OCI-LY7 (cell line): ENCODE measurements around the gene VEGFB. TPM values are rescaled to one million over a fixed set of nuclear protein-coding genes. Genes with fewer than 3 reads are reported as not detected.

Source experiments
- BruUV-seq: library from RNA; stranded (reverse); fragments of 400-500 nt; replicated peaks from 2 replicates; lab custom pipeline; 2021; lab: Mats Ljungman, UMichigan
- CTCF ChIA-PET: fragments of 300-600 bp; sonication (Branson Sonifier 250); formaldehyde crosslinking; loops from one replicate; lab custom pipeline; 2022; ENCODE audit warnings: antibody characterized with exemption; ENCODE audit not compliant: unreplicated experiment; lab: Charles Lee
- POLR2A ChIA-PET: fragments of 300-600 bp; sonication (Branson Sonifier 250); formaldehyde crosslinking; loops from one replicate; lab custom pipeline; 2022; ENCODE audit warnings: antibody characterized with exemption; lab: Charles Lee
- DNase-seq: peaks from one replicate; pipeline ENCODE4 v3.0.0-alpha.2; 2015; ENCODE audit warnings: low spot score
- H2AFZ ChIP-seq: fragments of 200-600 bp; sonication (generic), shearing (Covaris generic); 2 replicates; pipeline ENCODE4 v1.6.1; 2014; ENCODE audit warnings: mild to moderate bottlenecking, antibody characterized with exemption, low read length, moderate library complexity
- H3K27ac ChIP-seq: fragments of 200-600 bp; sonication (generic); 2 replicates; pipeline ENCODE4 v1.5.1; 2014; ENCODE audit warnings: mixed run types, low read depth, mild to moderate bottlenecking, moderate library complexity, low read length, inconsistent platforms; ENCODE audit not compliant: poor library complexity, severe bottlenecking
- H3K36me3 ChIP-seq: fragments of 200-600 bp; sonication (generic); 2 replicates; pipeline ENCODE4 v1.6.1; 2014; ENCODE audit warnings: mild to moderate bottlenecking, antibody characterized with exemption, low read length, moderate library complexity, mixed read lengths; ENCODE audit not compliant: insufficient read depth
- H3K4me1 ChIP-seq: fragments of 200-600 bp; sonication (generic); 2 replicates; pipeline ENCODE4 v1.5.1; 2014; ENCODE audit warnings: mild to moderate bottlenecking, low read length; ENCODE audit not compliant: insufficient read depth, poor library complexity, severe bottlenecking
- H3K4me2 ChIP-seq: fragments of 200-600 bp; sonication (generic); 2 replicates; pipeline ENCODE4 v1.6.1; 2014; ENCODE audit warnings: mild to moderate bottlenecking, low read length
- H3K4me3 ChIP-seq: fragments of 200-600 bp; sonication (generic); 2 replicates; pipeline ENCODE4 v1.5.1; 2014; ENCODE audit warnings: mild to moderate bottlenecking, low read depth, low read length; ENCODE audit not compliant: poor library complexity, severe bottlenecking
- H3K79me2 ChIP-seq: fragments of 200-600 bp; sonication (generic); 2 replicates; pipeline ENCODE4 v1.6.1; 2016; ENCODE audit warnings: low read depth, mild to moderate bottlenecking, low read length, moderate library complexity, mixed read lengths; ENCODE audit not compliant: insufficient read depth
- H3K9me2 ChIP-seq: fragments of 200-600 bp; sonication (generic); 2 replicates; pipeline ENCODE4 v1.6.1; 2016; ENCODE audit warnings: mild to moderate bottlenecking, low read length, mixed read lengths; ENCODE audit not compliant: insufficient read depth
- H3K9me3 ChIP-seq: fragments of 200-600 bp; sonication (generic); 2 replicates; pipeline ENCODE4 v1.6.1; 2014; ENCODE audit warnings: mild to moderate bottlenecking, mixed run types, low read length, mixed read lengths
- H4K20me1 ChIP-seq: fragments of 200-600 bp; sonication (generic); 2 replicates; pipeline ENCODE4 v1.6.1; 2014; ENCODE audit warnings: mild to moderate bottlenecking, antibody characterized with exemption, low read length, moderate library complexity, mixed read lengths; ENCODE audit not compliant: insufficient read depth
- EZH2phosphoT487 ChIP-seq: fragments of 200-600 bp; sonication (generic); IDR thresholded peaks from 2 replicates; pipeline ENCODE4 v1.6.1; 2018; ENCODE audit warnings: low read depth, borderline replicate concordance, mild to moderate bottlenecking, mixed run types, antibody characterized with exemption, low read length, moderate library complexity, mixed read lengths
- intact Hi-C: fragments of 100-400 bp; cut with micrococcal nuclease; formaldehyde crosslinking; loops from one replicate; pipeline ENCODE4 v1.10.0; 2022; ENCODE audit not compliant: unreplicated experiment
- total RNA-seq, 2 experiments: library from RNA; depleted of rRNA in 1 of 2; stranded (reverse); fragments of >200 nt in 1 of 2; shearing (Covaris generic) in 1 of 2; gene quantifications; 2 replicates each; pipeline ENCODE4 v1.2.3, GENCODE V29; 2014 to 2022
- TF ChIP-seq, protein P1 (sequence below): fragments of 200-600 bp; sonication (generic); conservative IDR thresholded peaks from 2 replicates; pipeline ENCODE4 v1.5.1; 2014; ENCODE audit warnings: mild to moderate bottlenecking, antibody characterized with exemption, low read length, moderate library complexity, mixed read lengths

VEGFB gene
- total RNA-seq, 2 experiments from 2014 or later: 35.3 to 59.6 TPM

DNA sequence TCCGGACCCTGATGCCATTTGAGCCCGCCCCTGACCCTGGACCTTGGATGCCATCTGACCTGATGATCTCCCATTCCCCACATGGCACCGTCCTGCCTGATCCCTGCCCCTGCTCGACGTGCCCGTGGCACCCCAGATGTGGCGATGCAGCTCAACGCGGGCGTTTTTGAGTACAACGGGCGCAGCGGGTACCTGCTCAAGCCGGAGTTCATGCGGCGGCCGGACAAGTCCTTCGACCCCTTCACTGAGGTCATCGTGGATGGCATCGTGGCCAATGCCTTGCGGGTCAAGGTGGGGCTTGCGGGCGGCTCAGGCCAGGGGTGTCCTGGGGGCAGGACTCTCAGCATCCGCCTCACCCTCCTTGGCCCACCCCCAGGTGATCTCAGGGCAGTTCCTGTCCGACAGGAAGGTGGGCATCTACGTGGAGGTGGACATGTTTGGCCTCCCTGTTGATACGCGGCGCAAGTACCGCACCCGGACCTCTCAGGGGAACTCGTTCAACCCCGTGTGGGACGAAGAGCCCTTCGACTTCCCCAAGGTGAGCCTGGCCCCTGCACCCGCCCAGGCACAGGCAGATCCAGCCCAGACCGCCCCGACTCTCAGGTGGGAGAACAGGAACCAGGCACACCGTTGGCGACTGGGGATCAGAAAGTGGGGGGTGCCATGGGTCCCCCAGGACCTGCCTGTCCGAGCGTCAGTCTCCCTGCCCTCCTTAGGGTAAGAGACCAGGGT, 28.1 kb downstream of the VEGFB start:
- peaks cover 6% of the 10 kb centered on the region for H3K4me1 ChIP-seq
- no peaks in the 10 kb centered on the region for H3K9me2 ChIP-seq
- no peaks in the 10 kb centered on the region for H3K36me3 ChIP-seq
- H2AFZ ChIP-seq: no peak overlapping the region
- CTCF ChIA-PET: no interaction called here
- H3K4me2 ChIP-seq: no peak overlapping the region
- no peaks in the 10 kb centered on the region for H3K79me2 ChIP-seq
- no peak for TF ChIP-seq EZH2phosphoT487
- TF ChIP-seq, protein P1, sequence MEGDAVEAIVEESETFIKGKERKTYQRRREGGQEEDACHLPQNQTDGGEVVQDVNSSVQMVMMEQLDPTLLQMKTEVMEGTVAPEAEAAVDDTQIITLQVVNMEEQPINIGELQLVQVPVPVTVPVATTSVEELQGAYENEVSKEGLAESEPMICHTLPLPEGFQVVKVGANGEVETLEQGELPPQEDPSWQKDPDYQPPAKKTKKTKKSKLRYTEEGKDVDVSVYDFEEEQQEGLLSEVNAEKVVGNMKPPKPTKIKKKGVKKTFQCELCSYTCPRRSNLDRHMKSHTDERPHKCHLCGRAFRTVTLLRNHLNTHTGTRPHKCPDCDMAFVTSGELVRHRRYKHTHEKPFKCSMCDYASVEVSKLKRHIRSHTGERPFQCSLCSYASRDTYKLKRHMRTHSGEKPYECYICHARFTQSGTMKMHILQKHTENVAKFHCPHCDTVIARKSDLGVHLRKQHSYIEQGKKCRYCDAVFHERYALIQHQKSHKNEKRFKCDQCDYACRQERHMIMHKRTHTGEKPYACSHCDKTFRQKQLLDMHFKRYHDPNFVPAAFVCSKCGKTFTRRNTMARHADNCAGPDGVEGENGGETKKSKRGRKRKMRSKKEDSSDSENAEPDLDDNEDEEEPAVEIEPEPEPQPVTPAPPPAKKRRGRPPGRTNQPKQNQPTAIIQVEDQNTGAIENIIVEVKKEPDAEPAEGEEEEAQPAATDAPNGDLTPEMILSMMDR: no peak
- intact Hi-C loops: no loop called here
- POLR2A ChIA-PET: no interaction called here
- no peak for DNase-seq
- no peak overlapping the region for H3K27ac ChIP-seq
- no peaks in the 10 kb centered on the region for H4K20me1 ChIP-seq
- BruUV-seq: no TSS peak
- no peak overlapping the region for H3K4me3 ChIP-seq
- H3K9me3 ChIP-seq: no peaks in the 10 kb centered on the region

DNA sequence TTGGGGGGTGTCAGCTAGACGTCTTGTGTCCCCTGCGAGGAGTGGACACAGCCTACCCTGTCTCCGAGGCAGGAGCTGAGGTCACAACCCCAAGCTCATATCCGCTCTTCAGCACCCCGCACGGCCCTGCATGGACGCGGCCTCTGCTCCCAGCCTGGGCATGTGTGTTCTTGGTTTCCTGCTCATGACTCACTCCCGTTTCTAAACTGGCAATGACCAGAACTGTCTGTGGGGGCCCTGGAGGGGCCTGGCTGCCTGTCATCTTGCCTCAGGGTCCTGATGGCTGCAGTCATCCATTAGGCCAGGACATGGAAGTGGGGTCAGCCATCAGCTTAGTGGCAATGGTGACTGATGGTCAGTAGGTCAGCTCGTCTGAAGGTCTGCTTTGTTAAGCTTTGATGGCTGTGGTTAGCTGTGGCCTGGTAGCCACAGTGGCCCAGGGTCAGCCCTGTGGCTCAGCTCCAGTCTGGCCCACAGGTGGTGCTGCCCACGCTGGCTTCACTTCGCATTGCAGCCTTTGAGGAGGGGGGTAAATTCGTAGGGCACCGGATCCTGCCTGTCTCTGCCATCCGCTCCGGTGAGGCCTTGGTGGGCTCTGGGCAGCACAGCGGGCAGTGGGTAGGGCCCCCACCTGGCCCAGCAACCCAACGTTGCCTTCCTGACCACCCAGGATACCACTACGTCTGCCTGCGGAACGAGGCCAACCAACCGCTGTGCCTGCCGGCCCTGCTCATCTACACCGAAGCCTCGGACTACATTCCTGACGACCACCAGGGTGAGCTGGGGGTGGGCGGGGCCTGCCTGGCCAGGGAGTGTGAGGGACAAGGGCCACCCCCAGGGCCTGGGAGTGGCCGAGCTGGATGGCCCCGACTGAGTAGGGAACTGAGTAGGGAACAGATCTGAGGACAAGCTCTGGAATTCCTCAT, 28.9 kb downstream of the VEGFB start:
- Histone ChIP-seq H2AFZ (no peak overlapping the region), H3K9me3 (no peaks in the 10 kb centered on the region), H3K36me3 (no peaks in the 10 kb centered on the region), H4K20me1 (no peaks in the 10 kb centered on the region), H3K27ac (no peak overlapping the region), H3K79me2 (no peaks in the 10 kb centered on the region), H3K4me1 (peaks cover 12% of the 10 kb centered on the region), H3K4me3 (no peak overlapping the region), H3K9me2 (no peaks in the 10 kb centered on the region), H3K4me2 (no peak overlapping the region)
- no TSS peak for BruUV-seq
- ChIA-PET POLR2A (no interaction called here), CTCF (no interaction called here)
- TF ChIP-seq, protein P1: no peak
- no peak for DNase-seq
- intact Hi-C loops: no loop called here
